Stimulated activated CD4-positive, alpha-beta T cell treated with anti-CD3 and anti-CD28 coated beads, Interleukin-4, amount 100 ng/mL, for 4 hours (primary cell): Measurements from ENCODE around the gene RPL18A.

Experiments
- DNase-seq, 2 experiments: peaks; one replicate each; pipeline ENCODE4 v3.0.0-alpha.2; 2020

The RPL18A gene

GRCh38 chr19:17841810-17842662 is 17.7 kb upstream of the RPL18A start:
- DNase-seq = peak; percentile 57 to 59

- no peak for DNase-seq
Measured at GRCh38 chr19:17842663-17843291, 16.9 kb upstream of the RPL18A start.

GRCh38 chr19:17843292-17843827 is 16.4 kb upstream of the RPL18A start:
- DNase-seq = no peak

- no peak for DNase-seq
Measured at GRCh38 chr19:17843908-17844490, 15.7 kb upstream of the RPL18A start.

- DNase-seq = peak in 1 of 2 experiments; percentile 30
Measured at GRCh38 chr19:17846146-17846545, 13.6 kb upstream of the RPL18A start.

GRCh38 chr19:17847538-17848366 is 12.0 kb upstream of the RPL18A start, which contains the start of gene JAK3:
JAK3 (minus strand) TSS chr19:17847982; CDS start chr19:17844417, 3,565 bp downstream.
- DNase-seq = peak; percentile 84 to 91

- DNase-seq = no peak
Measured at GRCh38 chr19:17848595-17849292, 11.0 kb upstream of the RPL18A start.

GRCh38 chr19:17854061-17854460 is 5.6 kb upstream of the RPL18A start:
- DNase-seq = no peak

- DNase-seq = peak; percentile 82 to 95
Measured at GRCh38 chr19:17855280-17856152, 4.2 kb upstream of the RPL18A start.

- no peak for DNase-seq
Measured at GRCh38 chr19:17860331-17860992, 752 bp downstream of the RPL18A start.

GRCh38 chr19:17860993-17861360 is 1.3 kb downstream of the RPL18A start:
- DNase-seq = no peak

- DNase-seq = no peak
Measured at GRCh38 chr19:17861542-17862402, 2.1 kb downstream of the RPL18A start.

GRCh38 chr19:17862711-17863519 is 3.2 kb downstream of the RPL18A start:
- no peak for DNase-seq

- no peak for DNase-seq
Measured at GRCh38 chr19:17863520-17864182, 3.9 kb downstream of the RPL18A start.

- DNase-seq = no peak
Measured at GRCh38 chr19:17865364-17866311, 5.9 kb downstream of the RPL18A start.

- no peak for DNase-seq
Measured at GRCh38 chr19:17866312-17866963, 6.7 kb downstream of the RPL18A start.
